ENCODE measurements around the gene SHISAL1.

Gene SHISAL1

DNA sequence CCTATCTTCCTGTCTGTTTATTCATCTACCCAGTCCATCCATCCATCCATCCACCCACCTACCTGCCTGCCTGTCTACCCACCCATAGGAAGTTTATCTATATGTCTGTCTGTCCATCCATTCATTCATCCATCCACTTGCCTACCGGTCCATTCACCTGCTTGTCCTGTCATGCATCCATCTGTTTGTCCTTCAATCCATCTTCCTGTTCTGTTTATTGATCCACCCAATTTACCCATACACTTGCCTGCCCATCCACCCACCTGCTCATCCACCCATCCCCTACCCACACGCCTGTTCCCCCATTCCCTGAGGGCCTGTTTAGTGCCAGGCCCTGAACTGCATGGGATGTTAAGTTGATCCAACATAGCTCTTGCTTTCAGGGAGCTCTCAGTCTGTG is 113.6 kb downstream of the SHISAL1 start:
- H2AFZ ChIP-seq (ENCODE audit: low read depth, low read length) = no peak overlapping the region
- ATAC-seq (ENCODE audit: insufficient read depth, low read depth) (no peak), DNase-seq (no peak)
- H3K27me3 ChIP-seq (ENCODE audit: insufficient read depth, low read length, poor library complexity) = no peaks in the 10 kb centered on the region
- H3K4me3 ChIP-seq (ENCODE audit: low read depth in 1 of 2, low read length in 2 of 2) = no peak overlapping the region
- H3K4me1 ChIP-seq (ENCODE audit: insufficient read depth, low read length) = peaks cover 9% of the 10 kb centered on the region; the same call in 1 of the 2 replicates
- H4K20me1 ChIP-seq (ENCODE audit: insufficient read depth, low read length) = peaks cover 11% of the 10 kb centered on the region
- no peaks in the 10 kb centered on the region for H3K9me3 ChIP-seq (ENCODE audit: insufficient read depth, low read length, severe bottlenecking)
- H3K9ac ChIP-seq (ENCODE audit: low read depth, low read length) = no peak overlapping the region
- H3K79me2 ChIP-seq (ENCODE audit: insufficient read depth, low read length) = no peaks in the 10 kb centered on the region
- no peak overlapping the region for H3K27ac ChIP-seq (ENCODE audit: low read length)
- TF ChIP-seq, protein P1, sequence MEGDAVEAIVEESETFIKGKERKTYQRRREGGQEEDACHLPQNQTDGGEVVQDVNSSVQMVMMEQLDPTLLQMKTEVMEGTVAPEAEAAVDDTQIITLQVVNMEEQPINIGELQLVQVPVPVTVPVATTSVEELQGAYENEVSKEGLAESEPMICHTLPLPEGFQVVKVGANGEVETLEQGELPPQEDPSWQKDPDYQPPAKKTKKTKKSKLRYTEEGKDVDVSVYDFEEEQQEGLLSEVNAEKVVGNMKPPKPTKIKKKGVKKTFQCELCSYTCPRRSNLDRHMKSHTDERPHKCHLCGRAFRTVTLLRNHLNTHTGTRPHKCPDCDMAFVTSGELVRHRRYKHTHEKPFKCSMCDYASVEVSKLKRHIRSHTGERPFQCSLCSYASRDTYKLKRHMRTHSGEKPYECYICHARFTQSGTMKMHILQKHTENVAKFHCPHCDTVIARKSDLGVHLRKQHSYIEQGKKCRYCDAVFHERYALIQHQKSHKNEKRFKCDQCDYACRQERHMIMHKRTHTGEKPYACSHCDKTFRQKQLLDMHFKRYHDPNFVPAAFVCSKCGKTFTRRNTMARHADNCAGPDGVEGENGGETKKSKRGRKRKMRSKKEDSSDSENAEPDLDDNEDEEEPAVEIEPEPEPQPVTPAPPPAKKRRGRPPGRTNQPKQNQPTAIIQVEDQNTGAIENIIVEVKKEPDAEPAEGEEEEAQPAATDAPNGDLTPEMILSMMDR (IDR thresholded peaks at IDR 0.05; ENCODE audit: borderline replicate concordance, extremely low read depth, low read length, poor library complexity, severe bottlenecking) = no peak
- TF ChIP-seq EZH2 (IDR thresholded peaks at IDR 0.05; ENCODE audit: borderline replicate concordance, low read depth, low read length, severe bottlenecking) = no peak
- no peak overlapping the region for H3K4me2 ChIP-seq (ENCODE audit: insufficient read depth, low read length)
- peaks cover 11% of the 10 kb centered on the region for H3K36me3 ChIP-seq (ENCODE audit: insufficient read depth, low read length)

DNA sequence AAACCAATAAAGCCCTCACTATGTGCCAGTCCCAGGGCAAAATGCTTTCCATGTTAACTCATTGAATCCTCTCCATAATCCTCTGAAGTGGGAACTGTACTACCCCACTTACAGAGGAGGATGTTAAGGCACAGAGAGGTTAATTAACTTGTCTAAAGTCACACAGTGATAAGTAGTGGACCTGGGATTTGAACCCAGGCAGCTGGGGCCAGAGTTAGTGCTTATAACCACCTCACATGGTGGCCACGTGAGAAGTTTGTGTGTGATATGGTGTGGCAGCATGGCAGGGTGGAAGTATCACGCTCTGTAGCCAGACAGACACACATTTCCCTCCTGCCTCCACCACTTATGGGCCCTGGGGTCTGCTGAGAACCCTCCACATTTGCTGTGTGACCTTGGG is 115.5 kb downstream of the SHISAL1 start:
- peaks cover 10% of the 10 kb centered on the region; the same call in 1 of the 2 replicates for H4K20me1 ChIP-seq (ENCODE audit: insufficient read depth, low read length)
- peaks cover 9% of the 10 kb centered on the region; the same call in 1 of the 2 replicates for H3K4me1 ChIP-seq (ENCODE audit: insufficient read depth, low read length)
- no peaks in the 10 kb centered on the region for H3K27me3 ChIP-seq (ENCODE audit: insufficient read depth, low read length, poor library complexity)
- H3K79me2 ChIP-seq (ENCODE audit: insufficient read depth, low read length) = no peaks in the 10 kb centered on the region
- no peaks in the 10 kb centered on the region for H3K9me3 ChIP-seq (ENCODE audit: insufficient read depth, low read length, severe bottlenecking)
- ATAC-seq (ENCODE audit: insufficient read depth, low read depth) = no peak
- no peak overlapping the region for H3K4me2 ChIP-seq (ENCODE audit: insufficient read depth, low read length)
- TF ChIP-seq EZH2 (IDR thresholded peaks at IDR 0.05; ENCODE audit: borderline replicate concordance, low read depth, low read length, severe bottlenecking) = no peak
- TF ChIP-seq, protein P1 (IDR thresholded peaks at IDR 0.05; ENCODE audit: borderline replicate concordance, extremely low read depth, low read length, poor library complexity, severe bottlenecking) = no peak
- no peak overlapping the region for H2AFZ ChIP-seq (ENCODE audit: low read depth, low read length)
- H3K4me3 ChIP-seq (ENCODE audit: low read depth in 1 of 2, low read length in 2 of 2) = no peak overlapping the region
- no peak for DNase-seq
- peaks cover 18% of the 10 kb centered on the region for H3K36me3 ChIP-seq (ENCODE audit: insufficient read depth, low read length)
- no peak overlapping the region for H3K27ac ChIP-seq (ENCODE audit: low read length)
- no peak overlapping the region for H3K9ac ChIP-seq (ENCODE audit: low read depth, low read length)

DNA sequence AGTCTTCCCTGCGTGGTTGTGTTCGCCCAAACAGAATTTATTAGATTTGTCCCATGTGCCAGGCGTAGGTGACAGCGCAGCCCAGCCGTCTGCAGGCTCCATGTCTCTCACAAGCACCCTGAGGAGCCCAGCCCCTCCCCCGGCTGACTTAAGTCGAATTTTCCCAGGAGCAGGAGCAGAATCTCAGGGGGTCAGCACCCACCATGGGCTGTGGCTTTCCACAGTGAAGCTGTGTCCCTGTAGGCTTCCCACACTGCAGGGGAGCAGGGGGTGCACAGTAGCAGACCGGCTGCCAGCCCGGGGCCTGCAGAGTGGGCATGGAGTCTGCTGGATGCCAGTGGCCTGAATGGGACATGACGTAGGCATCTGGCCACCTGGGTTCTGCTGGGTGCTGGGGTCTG is 116.0 kb downstream of the SHISAL1 start:
- Histone ChIP-seq H3K36me3 (ENCODE audit: insufficient read depth, low read length) (peaks cover 18% of the 10 kb centered on the region), H3K4me3 (ENCODE audit: low read depth in 1 of 2, low read length in 2 of 2) (no peak overlapping the region), H2AFZ (ENCODE audit: low read depth, low read length) (no peak overlapping the region), H3K27me3 (ENCODE audit: insufficient read depth, low read length, poor library complexity) (no peaks in the 10 kb centered on the region), H3K9me3 (ENCODE audit: insufficient read depth, low read length, severe bottlenecking) (no peaks in the 10 kb centered on the region), H3K27ac (ENCODE audit: low read length) (no peak overlapping the region), H3K4me2 (ENCODE audit: insufficient read depth, low read length) (no peak overlapping the region), H4K20me1 (ENCODE audit: insufficient read depth, low read length) (peaks cover 10% of the 10 kb centered on the region; the same call in 1 of the 2 replicates), H3K9ac (ENCODE audit: low read depth, low read length) (no peak overlapping the region), H3K79me2 (ENCODE audit: insufficient read depth, low read length) (no peaks in the 10 kb centered on the region), H3K4me1 (ENCODE audit: insufficient read depth, low read length) (peaks cover 9% of the 10 kb centered on the region; the same call in 1 of the 2 replicates)
- TF ChIP-seq, protein P1 (IDR thresholded peaks at IDR 0.05; ENCODE audit: borderline replicate concordance, extremely low read depth, low read length, poor library complexity, severe bottlenecking) = no peak
- TF ChIP-seq EZH2 (IDR thresholded peaks at IDR 0.05; ENCODE audit: borderline replicate concordance, low read depth, low read length, severe bottlenecking) = no peak
- no peak for DNase-seq
- ATAC-seq (ENCODE audit: insufficient read depth, low read depth) = no peak
